Gastrocnemius medialis (tissue), 4 donors: ENCODE data around the gene PCDHB1. TPM values are rescaled to one million over a fixed set of nuclear protein-coding genes. Genes with fewer than 3 reads are reported as not detected.

Source experiments
- ATAC-seq, 2 donors: fragments of 150-250 bp; one replicate each; pipeline ENCODE4 v1.9.1; 2016
- DNase-seq, 2 donors: peaks; one replicate each; pipeline ENCODE4 v3.0.0-alpha.2; 2019
- H3K27ac ChIP-seq, 4 donors: fragments of 200-600 bp; sonication (generic); 1 replicate in 1 of 4; 2 replicates in 3 of 4; pipeline ENCODE4 v1.5.1; 2016 to 2018; ENCODE audit warnings: mild to moderate bottlenecking in 2 of 4, moderate library complexity in 1 of 4
- H3K27me3 ChIP-seq, 3 donors: fragments of 200-600 bp; sonication (generic) in 2 of 3; 1 replicate in 1 of 3; 2 replicates in 2 of 3; pipeline versions ENCODE4 v1.5.1 to v1.6.0; 2016 to 2019; ENCODE audit warnings: mild to moderate bottlenecking in 1 of 3, moderate library complexity in 1 of 3
- H3K36me3 ChIP-seq, 2 donors: fragments of 200-600 bp; sonication (generic) in 1 of 2; one replicate each; pipeline ENCODE4 v1.5.1; 2017 to 2018
- H3K4me1 ChIP-seq, 2 donors: fragments of 200-600 bp; sonication (generic) in 1 of 2; one replicate each; pipeline ENCODE4 v1.5.1; 2016 to 2017; ENCODE audit warnings: mild to moderate bottlenecking in 2 of 2
- H3K4me3 ChIP-seq, 4 donors: fragments of 200-600 bp; sonication (generic) in 3 of 4; 1 replicate in 1 of 4; 2 replicates in 3 of 4; pipeline ENCODE4 v1.5.1; 2016 to 2019; ENCODE audit warnings: mild to moderate bottlenecking in 2 of 4
- H3K9me3 ChIP-seq, 3 donors: fragments of 200-600 bp; sonication (generic) in 2 of 3; 1 replicate in 1 of 3; 2 replicates in 2 of 3; pipeline ENCODE4 v1.5.1; 2016 to 2019
- CTCF ChIP-seq, 5 experiments: fragments of 450-650 bp in 3 of 5; fragments of 200-600 bp in 2 of 5; sonication (generic) in 2 of 5; IDR thresholded peaks in 4 of 5; conservative IDR thresholded peaks in 1 of 5; 1 replicate in 4 of 5; 2 replicates in 1 of 5; pipeline ENCODE4 v1.5.1; 2016 to 2019; ENCODE audit warnings: antibody characterized with exemption in 5 of 5, mild to moderate bottlenecking in 3 of 5, moderate library complexity in 3 of 5
- POLR2A ChIP-seq, 2 donors: fragments of 450-650 bp; IDR thresholded peaks; one replicate each; pipeline ENCODE4 v1.6.1; 2017; ENCODE audit warnings: antibody characterized with exemption in 2 of 2, mild to moderate bottlenecking in 2 of 2, moderate library complexity in 2 of 2
- in situ Hi-C, 4 donors: fragments of 200-750 bp; cut with MboI; loops; one replicate each; pipeline versions ENCODE4 v1.15.0 to v1.8.0; 2017; ENCODE audit warnings: low sequenced_read_pairs in 4 of 4
- intact Hi-C: fragments of 100-400 bp; cut with DNase I; formaldehyde crosslinking; loops from one replicate; pipeline ENCODE4 v1.15.1; 2023; ENCODE audit warnings: low total_unique reads
- total RNA-seq, 4 donors: library from RNA; depleted of rRNA; stranded (reverse); fragments of >200 nt; gene quantifications; one replicate each; pipeline versions ENCODE4 v1.1.0 to v1.2.3, GENCODE V29; 2016

The PCDHB1 gene, protein sequence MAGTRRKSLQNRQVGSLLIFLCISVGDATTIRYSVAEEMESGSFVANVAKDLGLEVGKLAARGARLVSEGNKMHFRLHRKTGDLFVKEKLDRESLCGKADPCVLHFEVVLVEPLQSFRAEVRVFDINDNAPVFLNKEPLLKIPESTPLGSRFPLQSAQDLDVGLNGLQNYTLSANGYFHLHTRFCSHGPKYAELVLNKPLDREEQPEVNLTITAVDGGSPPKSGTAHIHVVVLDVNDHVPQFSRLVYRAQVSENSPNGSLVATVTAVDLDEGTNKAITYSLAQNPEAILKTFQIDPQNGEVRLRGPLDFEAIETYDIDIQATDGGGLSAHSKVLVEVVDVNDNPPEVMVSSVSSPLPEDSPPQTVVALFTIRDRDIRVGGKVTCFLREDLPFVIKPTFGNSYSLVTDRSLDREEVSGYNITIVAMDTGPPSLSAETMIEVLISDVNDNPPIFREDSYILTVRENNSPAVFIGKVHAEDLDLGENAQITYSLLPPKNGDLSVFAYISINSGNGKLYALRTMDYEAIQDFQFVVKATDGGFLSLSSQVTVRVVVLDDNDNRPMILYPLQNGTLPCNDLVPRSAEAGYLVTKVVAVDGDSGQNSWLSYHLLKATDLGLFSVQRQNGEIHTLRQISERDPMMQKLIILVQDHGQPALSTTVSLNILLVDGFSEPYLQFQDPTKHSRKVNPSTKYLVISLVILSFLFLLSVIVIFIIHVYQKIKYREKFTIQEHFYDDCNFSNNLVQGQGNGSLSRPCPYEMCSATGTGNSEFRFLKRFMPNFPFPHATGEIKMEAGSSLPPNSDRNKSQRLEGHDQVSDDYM
- not detected for total RNA-seq

- no peak for ATAC-seq
- no peak for TF ChIP-seq POLR2A (IDR thresholded peaks at IDR 0.05)
- no peak for TF ChIP-seq CTCF (IDR thresholded peaks at IDR 0.05 in 4 of 5, conservative IDR thresholded peaks at IDR 0.05 in 1 of 5)
- DNase-seq, result no peak
- no peaks in the 10 kb centered on the region for H3K36me3 ChIP-seq
- no peak within 1 kb of the TSS for H3K27ac ChIP-seq
- peak within 1 kb of the TSS; percentile 50 to 62 (median 55) for H3K4me3 ChIP-seq
- peaks cover 0 to 13% (median 11%) of the 10 kb centered on the region in 3 donors for H3K27me3 ChIP-seq
- no peaks in the 10 kb centered on the region for H3K9me3 ChIP-seq
- intact Hi-C loops (no loop called here), in situ Hi-C loops (no loop called here)
- H3K4me1 ChIP-seq, result no peaks in the 10 kb centered on the region
Observed at GRCh38 chr5:141050622-141051520, at the start of gene PCDHB1. Gene PCDHB1, plus strand, starts transcription at chr5:141051374. Its CDS starts 97 bp downstream, at chr5:141051471.

DNA sequence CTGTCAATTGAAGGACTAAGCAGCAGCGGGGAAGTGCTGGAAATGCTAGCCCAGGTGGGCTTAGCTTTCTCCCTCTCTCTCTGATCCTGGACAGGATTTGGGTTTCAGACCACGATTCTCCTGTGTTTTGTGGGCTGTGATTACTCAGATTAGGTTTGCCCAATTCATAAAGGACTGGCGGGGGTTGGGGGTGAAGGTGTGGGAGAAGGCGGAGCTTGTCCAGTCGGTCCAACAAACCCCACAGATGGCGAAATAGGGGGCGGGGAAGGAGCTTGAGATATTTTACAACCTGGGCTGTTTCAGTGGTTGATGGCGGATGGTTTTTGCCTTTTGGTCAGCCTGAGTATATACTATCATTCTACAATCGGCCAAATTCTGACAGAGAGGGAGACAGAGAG, 49.7 kb upstream of the PCDHB1 start:
- Histone ChIP-seq H3K4me1 (no peaks in the 10 kb centered on the region), H3K36me3 (no peaks in the 10 kb centered on the region), H3K27me3 (peaks cover 0 to 7% (median 4%) of the 10 kb centered on the region in 3 donors), H3K4me3 (no peak overlapping the region), H3K27ac (no peak overlapping the region), H3K9me3 (no peaks in the 10 kb centered on the region)
- no peak for DNase-seq
- no peak for ATAC-seq
- intact Hi-C loops, result no loop called here
- TF ChIP-seq POLR2A (IDR thresholded peaks at IDR 0.05), result no peak
- TF ChIP-seq CTCF (IDR thresholded peaks at IDR 0.05 in 4 of 5, conservative IDR thresholded peaks at IDR 0.05 in 1 of 5), result no peak
- in situ Hi-C loops, result no loop called here

- intact Hi-C loops, result no loop called here
- DNase-seq (no peak), ATAC-seq (no peak)
- Histone ChIP-seq H3K4me1 (no peaks in the 10 kb centered on the region), H3K9me3 (no peaks in the 10 kb centered on the region), H3K36me3 (no peaks in the 10 kb centered on the region), H3K27me3 (peaks cover 0 to 7% (median 4%) of the 10 kb centered on the region in 3 donors), H3K27ac (no peak overlapping the region), H3K4me3 (peak overlapping the region in 1 of 4 donors; percentile 21)
- in situ Hi-C loops, result no loop called here
- no peak for TF ChIP-seq POLR2A (IDR thresholded peaks at IDR 0.05)
- no peak for TF ChIP-seq CTCF (IDR thresholded peaks at IDR 0.05 in 4 of 5, conservative IDR thresholded peaks at IDR 0.05 in 1 of 5)
Observed at GRCh38 chr5:141001844-141002604, 49.1 kb upstream of the PCDHB1 start.

GRCh38 chr5:141002605-141002965, 48.6 kb upstream of the PCDHB1 start:
- DNase-seq (no peak), ATAC-seq (no peak)
- in situ Hi-C loops, result no loop called here
- Histone ChIP-seq H3K36me3 (no peaks in the 10 kb centered on the region), H3K27ac (no peak overlapping the region), H3K9me3 (no peaks in the 10 kb centered on the region), H3K4me1 (no peaks in the 10 kb centered on the region), H3K27me3 (peaks cover 0 to 7% (median 4%) of the 10 kb centered on the region in 3 donors), H3K4me3 (peak overlapping the region in 1 of 4 donors; percentile 21)
- TF ChIP-seq CTCF (IDR thresholded peaks at IDR 0.05 in 4 of 5, conservative IDR thresholded peaks at IDR 0.05 in 1 of 5) (no peak), POLR2A (IDR thresholded peaks at IDR 0.05) (no peak)
- intact Hi-C loops, result no loop called here
